ENCODE results near the gene SIM1. TPM values are rescaled to one million over a fixed set of nuclear protein-coding genes. Genes with fewer than 3 reads are reported as not detected.

Gene SIM1
- total RNA-seq, 3 donors from 2014 or later, result not detected

DNA sequence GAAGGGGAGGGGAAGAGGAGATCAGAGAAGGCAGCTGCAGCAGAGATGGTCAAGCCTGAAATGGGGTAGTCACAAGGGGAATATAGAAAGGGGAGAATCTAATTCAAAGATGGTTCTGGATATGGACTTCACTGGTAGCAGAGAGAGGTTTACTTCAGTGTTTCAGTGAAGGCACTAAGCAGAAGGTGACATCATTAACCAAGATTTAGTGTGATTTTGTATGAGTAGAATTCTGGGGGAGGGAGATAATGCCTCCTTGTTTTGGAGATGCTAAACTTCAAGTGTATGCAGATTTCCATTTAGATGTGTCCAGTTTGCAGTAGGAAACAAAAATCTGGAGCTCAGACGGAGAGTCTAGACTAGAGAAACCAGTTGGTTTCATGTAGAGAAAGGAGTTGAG lies 13.1 kb downstream of the SIM1 start:
- H3K4me1 ChIP-seq (ENCODE audit: low read depth), result peaks cover 2% of the 10 kb centered on the region
- intact Hi-C loops (cut with DNase I, micrococcal nuclease), result no loop called here
- H3K9me3 ChIP-seq, result no peaks in the 10 kb centered on the region
- no peaks in the 10 kb centered on the region for H3K36me3 ChIP-seq (ENCODE audit: low read depth)
- no peak overlapping the region for H3K4me3 ChIP-seq
- no peak for DNase-seq
- TF ChIP-seq CTCF (IDR thresholded peaks at IDR 0.05), result no peak
- ATAC-seq, result no peak

GRCh38 chr6:100449239-100449691 lies 15.5 kb downstream of the SIM1 start:
- Histone ChIP-seq H3K4me1 (ENCODE audit: low read depth) (peaks cover 2% of the 10 kb centered on the region), H3K36me3 (ENCODE audit: low read depth) (no peaks in the 10 kb centered on the region), H3K4me3 (no peak overlapping the region), H3K9me3 (no peaks in the 10 kb centered on the region)
- no peak for ATAC-seq
- intact Hi-C loops (cut with DNase I, micrococcal nuclease), result no loop called here
- DNase-seq, result no peak
- no peak for TF ChIP-seq CTCF (IDR thresholded peaks at IDR 0.05)

DNA sequence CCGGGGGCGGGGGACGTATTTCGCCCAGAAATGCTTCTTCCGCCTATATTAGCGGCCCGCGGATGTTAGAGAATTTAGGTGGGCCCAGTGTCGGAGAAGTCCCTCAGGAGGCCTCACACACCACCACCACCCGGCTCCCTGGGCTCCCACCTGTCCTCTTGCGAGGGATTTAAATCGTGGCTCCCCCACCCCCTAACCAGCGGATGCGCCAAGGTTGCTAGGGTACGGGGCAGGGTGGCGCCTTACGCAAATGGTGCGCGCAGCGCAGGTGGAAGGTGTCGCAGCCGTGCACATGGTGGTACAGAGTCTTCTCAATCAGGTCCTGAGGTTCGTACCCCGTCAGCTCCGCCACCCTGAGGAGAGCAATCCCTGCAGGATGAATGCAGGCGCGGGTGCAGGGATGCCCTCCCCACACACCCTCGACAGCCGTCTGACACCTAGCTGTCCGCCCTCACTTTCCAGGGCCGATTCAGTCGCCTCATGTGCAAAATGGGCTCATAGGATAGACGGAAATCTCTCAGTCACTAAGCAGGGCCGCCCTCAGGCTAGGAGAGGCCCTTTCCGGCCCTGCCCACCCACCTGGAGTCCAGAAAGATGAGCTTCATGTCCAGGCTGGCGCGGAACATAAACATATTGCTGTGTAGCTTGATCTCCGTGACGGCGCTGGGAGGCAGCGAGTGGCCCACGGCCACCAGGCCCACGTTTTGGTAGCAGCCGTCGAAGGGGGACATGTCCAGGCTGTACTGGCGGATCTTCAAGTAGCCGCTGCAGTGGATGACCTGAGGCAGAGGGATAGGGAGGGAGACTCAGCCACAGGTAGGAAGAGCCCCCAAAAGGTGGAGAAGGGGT lies 16.6 kb downstream of the SIM1 start:
- intact Hi-C loops (cut with DNase I, micrococcal nuclease), result no loop called here
- Histone ChIP-seq H3K9me3 (no peaks in the 10 kb centered on the region), H3K4me3 (no peak overlapping the region), H3K4me1 (ENCODE audit: low read depth) (peaks cover 2% of the 10 kb centered on the region), H3K36me3 (ENCODE audit: low read depth) (no peaks in the 10 kb centered on the region)
- no peak for DNase-seq
- no peak for ATAC-seq
- TF ChIP-seq CTCF (IDR thresholded peaks at IDR 0.05), result no peak

DNA sequence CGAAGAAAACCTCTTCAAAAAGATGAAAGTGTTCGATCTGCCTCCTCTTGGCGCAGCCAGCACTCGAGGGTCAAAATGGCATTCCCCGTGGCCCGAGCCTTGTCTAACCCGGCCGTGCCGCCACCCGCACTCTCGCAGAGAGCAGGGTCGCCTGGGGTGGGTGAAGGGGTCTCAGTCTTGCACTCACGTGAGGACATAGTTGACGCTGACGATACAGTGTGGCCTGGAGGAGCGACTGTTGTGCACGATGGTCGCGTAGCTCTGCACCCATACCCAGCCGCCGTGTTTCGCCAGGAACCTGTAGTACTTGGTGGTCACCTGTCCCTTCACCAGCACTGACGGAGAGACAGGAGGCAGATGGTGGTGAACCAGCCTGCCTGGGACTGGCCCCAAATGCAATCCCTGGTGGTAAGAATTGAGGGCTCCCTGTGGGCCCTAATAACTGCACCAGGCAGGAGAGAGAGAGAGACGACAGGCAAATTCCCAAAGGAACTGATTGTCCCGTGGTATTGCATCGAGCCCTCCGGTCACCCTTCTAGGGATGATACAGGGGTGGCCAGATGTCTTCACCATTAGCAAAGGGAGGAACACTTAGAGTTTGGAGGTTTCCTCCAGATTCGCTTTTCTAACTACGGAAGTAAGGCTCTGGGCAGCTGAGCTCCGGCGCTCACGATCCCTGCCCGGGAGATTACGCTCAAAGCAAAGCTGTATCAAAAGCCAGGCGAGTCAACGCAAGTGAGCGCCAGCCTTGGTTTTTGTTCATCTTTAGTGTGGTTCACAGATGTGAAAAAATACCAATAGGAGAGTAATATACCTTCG lies 17.4 kb downstream of the SIM1 start:
- Histone ChIP-seq H3K9me3 (no peaks in the 10 kb centered on the region), H3K36me3 (ENCODE audit: low read depth) (no peaks in the 10 kb centered on the region), H3K4me3 (no peak overlapping the region), H3K4me1 (ENCODE audit: low read depth) (peaks cover 2% of the 10 kb centered on the region)
- no peak for DNase-seq
- intact Hi-C loops (cut with DNase I, micrococcal nuclease), result no loop called here
- TF ChIP-seq CTCF (IDR thresholded peaks at IDR 0.05), result no peak
- ATAC-seq, result no peak

GRCh38 chr6:100446115-100447080 lies 18.3 kb downstream of the SIM1 start:
- ATAC-seq (no peak), DNase-seq (peak in 1 of 3 donors; percentile 36)
- H3K36me3 ChIP-seq (ENCODE audit: low read depth), result no peaks in the 10 kb centered on the region
- intact Hi-C loops (cut with DNase I, micrococcal nuclease), result no loop called here
- no peak overlapping the region for H3K4me3 ChIP-seq
- peaks cover 2% of the 10 kb centered on the region for H3K4me1 ChIP-seq (ENCODE audit: low read depth)
- TF ChIP-seq CTCF (IDR thresholded peaks at IDR 0.05), result no peak
- no peaks in the 10 kb centered on the region for H3K9me3 ChIP-seq

Measured in mucosa of descending colon (tissue), 3 donors.